ENCODE data around the gene SRCIN1.

Gene SRCIN1

DNA sequence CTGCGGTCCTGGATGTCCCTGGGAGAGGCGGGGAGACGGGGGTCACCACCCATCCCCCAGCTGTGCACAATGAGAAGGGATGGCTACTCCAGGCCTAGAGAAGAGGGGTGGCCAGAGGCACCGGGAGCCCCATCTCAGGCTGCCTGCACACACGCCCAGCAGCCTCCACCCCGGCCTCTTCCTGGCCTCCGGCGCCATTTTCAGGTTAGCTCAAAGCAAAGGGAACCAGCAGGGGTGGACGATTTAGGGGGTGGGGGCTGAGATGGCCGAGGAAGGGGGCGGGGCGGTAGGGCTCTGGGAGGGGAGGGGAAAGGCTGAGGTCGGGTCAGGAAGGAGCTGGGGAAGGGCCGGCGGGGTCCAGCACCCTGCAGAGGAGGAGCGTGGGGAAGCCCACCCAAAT lies 42.8 kb downstream of the SRCIN1 start:
- no peak for TF ChIP-seq CTCF (IDR thresholded peaks at IDR 0.05; ENCODE audit: low read depth, low read length)
- no peak for DNase-seq (ENCODE audit: low read depth in 2 of 2)
- no peak overlapping the region for H3K4me3 ChIP-seq (replicated peaks in 1 of 2; ENCODE audit: low read depth in 2 of 2, low read length in 2 of 2)

- DNase-seq (ENCODE audit: low read depth in 2 of 2): no peak
- no peak overlapping the region for H3K4me3 ChIP-seq (replicated peaks in 1 of 2; ENCODE audit: low read depth in 2 of 2, low read length in 2 of 2)
- TF ChIP-seq CTCF (IDR thresholded peaks at IDR 0.05; ENCODE audit: low read depth, low read length): no peak
Measured at GRCh38 chr17:38562215-38562569, 43.6 kb downstream of the SRCIN1 start.

DNA sequence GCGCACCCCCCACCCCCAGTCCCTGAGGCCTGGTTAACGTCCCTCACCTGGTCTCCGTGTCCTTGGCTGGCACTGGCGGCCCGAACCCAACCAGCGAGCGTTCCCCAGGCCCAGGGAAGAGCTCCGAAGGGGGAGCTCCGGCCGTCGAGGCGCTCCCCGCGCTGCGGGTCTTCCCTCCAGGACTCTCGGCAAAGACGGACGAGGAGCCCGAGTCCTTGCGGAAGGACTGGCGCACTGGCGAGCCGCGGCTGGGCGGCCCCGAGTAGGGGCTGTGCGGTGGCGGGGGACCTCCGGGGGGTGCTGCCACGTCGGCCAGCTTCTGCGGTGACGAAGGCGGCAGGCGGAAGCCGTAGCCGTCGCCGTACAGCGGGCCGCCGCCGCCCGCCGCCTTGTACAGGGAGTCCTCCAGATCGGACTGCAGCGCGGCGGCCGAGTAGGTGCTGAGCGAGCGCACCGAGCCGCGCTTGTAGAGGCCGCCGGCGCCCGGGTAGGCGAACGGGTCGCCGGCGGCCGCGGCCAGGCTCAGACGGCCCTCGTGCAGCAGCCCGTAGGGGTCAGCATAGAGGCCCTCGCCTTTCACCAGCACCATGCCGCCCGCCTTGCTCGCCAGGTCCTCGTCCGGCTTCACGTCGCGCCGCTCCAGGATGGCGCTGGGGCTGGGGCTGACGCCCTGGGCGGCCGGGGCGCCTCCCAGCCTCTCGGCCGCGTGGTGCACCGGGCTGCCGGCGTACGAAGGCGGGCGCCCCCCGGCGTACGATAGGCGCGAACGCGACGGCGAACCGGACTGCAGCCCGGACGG lies 44.1 kb downstream of the SRCIN1 start:
- no peak for DNase-seq (ENCODE audit: low read depth in 2 of 2)
- no peak for TF ChIP-seq CTCF (IDR thresholded peaks at IDR 0.05; ENCODE audit: low read depth, low read length)
- H3K4me3 ChIP-seq (replicated peaks in 1 of 2; ENCODE audit: low read depth in 2 of 2, low read length in 2 of 2): no peak overlapping the region

- H3K4me3 ChIP-seq (replicated peaks in 1 of 2; ENCODE audit: low read depth in 2 of 2, low read length in 2 of 2): no peak overlapping the region
- TF ChIP-seq CTCF (IDR thresholded peaks at IDR 0.05; ENCODE audit: low read depth, low read length): no peak
- peak; percentile 53 to 58 for DNase-seq (ENCODE audit: low read depth in 2 of 2)
Measured at GRCh38 chr17:38560503-38561318, 45.0 kb downstream of the SRCIN1 start.

DNA sequence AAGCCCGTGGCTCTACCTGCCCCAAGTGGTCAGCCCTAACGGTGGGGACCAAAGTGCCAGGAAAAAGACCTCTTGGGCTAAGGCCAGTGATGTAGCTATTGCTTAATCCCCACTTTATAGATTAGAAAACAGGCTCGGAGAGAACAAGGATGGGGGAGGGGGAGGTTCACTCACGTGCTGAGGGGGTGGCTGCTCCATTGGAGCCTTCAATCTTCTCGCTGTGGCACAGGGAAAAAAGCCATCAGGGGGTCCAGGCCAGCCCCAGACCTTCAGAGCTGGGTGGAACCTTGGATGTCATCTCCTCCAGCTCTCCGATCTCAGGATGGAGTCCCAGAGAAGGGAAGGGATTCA lies 45.9 kb downstream of the SRCIN1 start:
- no peak overlapping the region for H3K4me3 ChIP-seq (replicated peaks in 1 of 2; ENCODE audit: low read depth in 2 of 2, low read length in 2 of 2)
- TF ChIP-seq CTCF (IDR thresholded peaks at IDR 0.05; ENCODE audit: low read depth, low read length): no peak
- no peak for DNase-seq (ENCODE audit: low read depth in 2 of 2)

DNA sequence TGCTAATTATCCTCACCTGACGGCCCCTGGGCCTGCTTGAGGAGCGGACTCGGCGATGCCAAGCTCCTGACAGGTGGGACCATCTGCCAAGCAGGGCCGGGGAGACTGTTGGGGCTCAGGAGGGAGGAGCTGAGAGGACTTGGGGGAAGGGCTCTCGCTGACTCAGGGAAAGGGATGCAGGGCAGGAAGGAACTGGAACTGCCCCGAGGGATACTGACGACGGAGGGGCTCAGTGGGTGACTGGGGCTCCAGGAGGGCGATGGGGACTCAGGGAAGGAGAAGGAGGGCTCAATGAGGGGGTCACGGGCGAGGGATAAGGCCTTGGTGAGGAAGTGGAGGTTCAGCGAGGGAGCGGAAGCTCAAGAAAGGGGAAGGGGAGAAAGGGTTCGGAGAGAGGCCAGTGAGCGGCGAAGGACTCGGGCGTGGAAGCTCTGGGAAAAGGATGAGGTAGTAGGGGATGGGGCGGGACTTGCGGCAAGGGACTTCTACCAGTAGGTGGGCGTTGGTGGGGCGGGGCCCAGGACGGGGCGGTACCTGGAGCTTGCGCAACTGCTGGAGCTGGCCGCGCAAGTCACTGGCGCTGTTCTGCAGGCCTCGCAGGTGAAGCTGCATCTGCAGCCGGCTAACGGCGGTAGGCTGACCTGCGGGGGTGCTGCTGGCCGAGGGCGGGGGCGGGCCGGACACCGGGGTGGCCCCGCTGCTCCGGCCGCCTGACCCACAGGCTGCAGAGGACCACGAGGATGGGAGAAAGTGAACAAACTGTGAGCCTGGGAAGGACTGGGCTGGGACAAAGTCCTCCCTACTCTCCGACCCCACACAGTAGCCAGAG lies 46.5 kb downstream of the SRCIN1 start:
- no peak overlapping the region for H3K4me3 ChIP-seq (replicated peaks in 1 of 2; ENCODE audit: low read depth in 2 of 2, low read length in 2 of 2)
- no peak for TF ChIP-seq CTCF (IDR thresholded peaks at IDR 0.05; ENCODE audit: low read depth, low read length)
- DNase-seq (ENCODE audit: low read depth in 2 of 2): peak; percentile 49 to 73
